HG03457 (cell line): Measurements from ENCODE around the gene PCDH9.
A peak's percentile ranks its signal among the peaks of the same experiment; 100 is the strongest.

ENCODE experiments used
- ATAC-seq: cut with Tn5 transposase; IDR thresholded peaks from one replicate; pipeline ENCODE4 v1.9.1; 2021; ENCODE audit warnings: moderate number of reproducible peaks; ENCODE audit not compliant: unreplicated experiment

The PCDH9 gene

GRCh38 chr13:66359910-66360552 lies 870.1 kb downstream of the PCDH9 start:
- peak; percentile 52 for ATAC-seq

- no peak for ATAC-seq
Measured at GRCh38 chr13:66359393-66359792, 870.7 kb downstream of the PCDH9 start.

- no peak for ATAC-seq
Measured at GRCh38 chr13:66358564-66358963, 871.6 kb downstream of the PCDH9 start.

GRCh38 chr13:66357463-66357862 lies 872.7 kb downstream of the PCDH9 start:
- ATAC-seq, result no peak

GRCh38 chr13:66354879-66355751 lies 875.0 kb downstream of the PCDH9 start:
- no peak for ATAC-seq

- ATAC-seq, result no peak
Measured at GRCh38 chr13:66353664-66354063, 876.5 kb downstream of the PCDH9 start.

- no peak for ATAC-seq
Measured at GRCh38 chr13:66349966-66350365, 880.2 kb downstream of the PCDH9 start.

- no peak for ATAC-seq
Measured at GRCh38 chr13:66348745-66349690, 881.1 kb downstream of the PCDH9 start.

GRCh38 chr13:66347486-66348117 lies 882.5 kb downstream of the PCDH9 start:
- ATAC-seq, result no peak

GRCh38 chr13:66345971-66346370 lies 884.2 kb downstream of the PCDH9 start:
- no peak for ATAC-seq

GRCh38 chr13:66345518-66345810 lies 884.7 kb downstream of the PCDH9 start:
- ATAC-seq, result no peak

GRCh38 chr13:66344805-66345517 lies 885.2 kb downstream of the PCDH9 start:
- no peak for ATAC-seq

GRCh38 chr13:66343224-66343828 lies 886.8 kb downstream of the PCDH9 start:
- ATAC-seq, result no peak

GRCh38 chr13:66341635-66342377 lies 888.3 kb downstream of the PCDH9 start:
- ATAC-seq, result no peak

GRCh38 chr13:66339214-66339613 lies 890.9 kb downstream of the PCDH9 start:
- ATAC-seq, result no peak

GRCh38 chr13:66338542-66338941 lies 891.6 kb downstream of the PCDH9 start:
- ATAC-seq, result no peak

GRCh38 chr13:66335626-66336025 lies 894.5 kb downstream of the PCDH9 start:
- ATAC-seq, result no peak

GRCh38 chr13:66329988-66330451 lies 900.1 kb downstream of the PCDH9 start:
- ATAC-seq, result no peak

GRCh38 chr13:66328476-66328875 lies 901.7 kb downstream of the PCDH9 start:
- no peak for ATAC-seq
